Caco-2 (cell line): ENCODE data around the gene GP5. TPM values are rescaled to one million over a fixed set of nuclear protein-coding genes. Genes with fewer than 3 reads are reported as not detected.

Source experiments
- Bru-seq: library from RNA; stranded (reverse); fragments of 400-500 nt; gene quantifications from one replicate; lab custom pipeline; 2021; lab: Mats Ljungman, UMichigan
- BruChase-seq, 2 experiments: library from RNA; stranded (reverse); fragments of 400-500 nt; gene quantifications; one replicate each; lab custom pipeline; 2021; lab: Mats Ljungman, UMichigan
- BruUV-seq: library from RNA; stranded (reverse); fragments of 400-500 nt; replicated peaks from 2 replicates; lab custom pipeline; 2021; lab: Mats Ljungman, UMichigan
- CTCF ChIA-PET: fragments of 300-600 bp; sonication (Branson Sonifier 250); formaldehyde crosslinking; loops from one replicate; lab custom pipeline; 2022; ENCODE audit warnings: antibody characterized with exemption; lab: Charles Lee
- POLR2A ChIA-PET: fragments of 300-600 bp; sonication (Branson Sonifier 250); formaldehyde crosslinking; loops from one replicate; lab custom pipeline; 2022; ENCODE audit warnings: antibody characterized with exemption; lab: Charles Lee
- DNase-seq, 2 experiments: peaks; one replicate each; pipeline versions ENCODE4 v3.0.0 to v3.0.0-alpha.2; 2020 to 2022
- H3K27me3 ChIP-seq: replicated peaks from 2 replicates; pipeline ENCODE4 v1.6.0; 2011; ENCODE audit warnings: low read length; ENCODE audit not compliant: control insufficient read depth, insufficient read depth
- H3K36me3 ChIP-seq: 2 replicates; pipeline ENCODE4 v1.5.1; 2011; ENCODE audit warnings: low read length; ENCODE audit not compliant: control insufficient read depth, insufficient read depth
- H3K4me1 ChIP-seq: fragments of 250-450 bp; sonication (Bioruptor Pico); 2 replicates; pipeline ENCODE4 v1.5.1; 2020; ENCODE audit warnings: mild to moderate bottlenecking
- H3K4me3 ChIP-seq: 2 replicates; pipeline ENCODE4 v1.5.1; 2011; ENCODE audit warnings: low read depth, mild to moderate bottlenecking, control low read depth, low read length
- H3K9me3 ChIP-seq: fragments of 250-450 bp; sonication (Bioruptor Pico); 2 replicates; pipeline ENCODE4 v1.5.1; 2020; ENCODE audit warnings: mild to moderate bottlenecking, moderate library complexity
- H3K27ac Mint-ChIP-seq: one replicate; pipeline ENCODE4 v1.8.0; 2022; ENCODE audit warnings: mixed read lengths; ENCODE audit not compliant: unreplicated experiment
- H3K27me3 Mint-ChIP-seq: one replicate; pipeline ENCODE4 v1.8.0; 2022; ENCODE audit warnings: mixed read lengths; ENCODE audit not compliant: insufficient read depth, unreplicated experiment
- H3K36me3 Mint-ChIP-seq: one replicate; pipeline ENCODE4 v1.8.0; 2022; ENCODE audit warnings: mild to moderate bottlenecking, mixed read lengths; ENCODE audit not compliant: insufficient read depth, unreplicated experiment
- H3K4me1 Mint-ChIP-seq: one replicate; pipeline ENCODE4 v1.8.0; 2022; ENCODE audit warnings: low read depth, mixed read lengths; ENCODE audit not compliant: unreplicated experiment
- H3K4me3 Mint-ChIP-seq: one replicate; pipeline ENCODE4 v1.8.0; 2022; ENCODE audit warnings: mild to moderate bottlenecking, moderate library complexity, mixed read lengths; ENCODE audit not compliant: unreplicated experiment
- H3K9me3 Mint-ChIP-seq: one replicate; pipeline ENCODE4 v1.8.0; 2022; ENCODE audit warnings: mixed read lengths; ENCODE audit not compliant: unreplicated experiment
- intact Hi-C: fragments of 100-400 bp; cut with micrococcal nuclease; formaldehyde crosslinking; loops from one replicate; pipeline ENCODE4 v1.10.0; 2022; ENCODE audit not compliant: unreplicated experiment
- long read RNA-seq: library from polyadenylated mRNA; stranded (forward); transcript quantifications from one replicate; pipeline ENCODE4 v2.0.0, GENCODE V29; 2022
- total RNA-seq: library from RNA; stranded (reverse); gene quantifications from 2 replicates; pipeline ENCODE4 v1.2.3, GENCODE V29; 2022
- TF ChIP-seq, protein P1 (sequence below), 2 experiments: fragments of 200-600 bp in 1 of 2; IDR thresholded peaks; 1 replicate in 1 of 2; 2 replicates in 1 of 2; pipeline versions ENCODE4 v1.5.1 to v1.8.0; 2011 to 2022; ENCODE audit warnings: antibody characterized with exemption in 1 of 2, control low read depth in 1 of 2, inconsistent platforms in 1 of 2, low read depth in 1 of 2, low read length in 1 of 2, mild to moderate bottlenecking in 1 of 2, moderate library complexity in 1 of 2; ENCODE audit not compliant: insufficient read depth in 1 of 2, severe bottlenecking in 1 of 2, unreplicated experiment in 1 of 2

The GP5 gene, protein sequence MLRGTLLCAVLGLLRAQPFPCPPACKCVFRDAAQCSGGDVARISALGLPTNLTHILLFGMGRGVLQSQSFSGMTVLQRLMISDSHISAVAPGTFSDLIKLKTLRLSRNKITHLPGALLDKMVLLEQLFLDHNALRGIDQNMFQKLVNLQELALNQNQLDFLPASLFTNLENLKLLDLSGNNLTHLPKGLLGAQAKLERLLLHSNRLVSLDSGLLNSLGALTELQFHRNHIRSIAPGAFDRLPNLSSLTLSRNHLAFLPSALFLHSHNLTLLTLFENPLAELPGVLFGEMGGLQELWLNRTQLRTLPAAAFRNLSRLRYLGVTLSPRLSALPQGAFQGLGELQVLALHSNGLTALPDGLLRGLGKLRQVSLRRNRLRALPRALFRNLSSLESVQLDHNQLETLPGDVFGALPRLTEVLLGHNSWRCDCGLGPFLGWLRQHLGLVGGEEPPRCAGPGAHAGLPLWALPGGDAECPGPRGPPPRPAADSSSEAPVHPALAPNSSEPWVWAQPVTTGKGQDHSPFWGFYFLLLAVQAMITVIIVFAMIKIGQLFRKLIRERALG
- total RNA-seq (0.12 and 0.25 TPM in 2 replicates), Bru-seq, nascent RNA (percentile 36 among the genes with signal in this experiment), BruChase-seq, experiment 1, labeled RNA remaining after a 2-hour chase (percentile 26 among the genes with signal in this experiment), BruChase-seq, experiment 2, labeled RNA remaining after a 6-hour chase (percentile 22 among the genes with signal in this experiment)
- long read RNA-seq, result 0 reads

DNA sequence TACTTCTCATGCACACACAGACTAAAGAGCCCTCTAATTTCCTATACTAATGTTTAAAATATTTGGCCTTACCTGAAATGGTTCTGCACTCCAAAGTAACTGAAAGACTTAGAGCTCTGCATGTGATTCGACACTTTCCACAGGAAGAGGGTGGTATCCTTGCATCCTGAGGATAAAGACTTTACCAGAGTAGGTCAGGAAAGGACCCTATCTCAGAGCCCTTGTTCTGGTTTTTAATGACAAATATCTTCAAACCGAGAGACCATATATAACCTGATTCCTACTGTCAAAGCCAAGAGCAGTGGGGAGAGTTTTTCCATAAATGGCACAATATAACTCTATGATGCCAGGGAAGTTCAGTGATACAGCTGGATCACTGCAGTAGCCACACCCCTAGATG, at the start of gene GP5:
Gene GP5 (minus strand): TSS at position 101 of the 400 bp plus-strand sequence. CDS start 984 bp downstream, outside the sequence.
- Mint-ChIP-seq H3K9me3 (no peaks in the 10 kb centered on the region), H3K27me3 (no peaks in the 10 kb centered on the region), H3K36me3 (peaks cover 15% of the 10 kb centered on the region), H3K4me1 (peaks cover 7% of the 10 kb centered on the region), H3K27ac (no peak within 1 kb of the TSS), H3K4me3 (no peak within 1 kb of the TSS)
- no TSS peak for BruUV-seq
- TF ChIP-seq, protein P1, sequence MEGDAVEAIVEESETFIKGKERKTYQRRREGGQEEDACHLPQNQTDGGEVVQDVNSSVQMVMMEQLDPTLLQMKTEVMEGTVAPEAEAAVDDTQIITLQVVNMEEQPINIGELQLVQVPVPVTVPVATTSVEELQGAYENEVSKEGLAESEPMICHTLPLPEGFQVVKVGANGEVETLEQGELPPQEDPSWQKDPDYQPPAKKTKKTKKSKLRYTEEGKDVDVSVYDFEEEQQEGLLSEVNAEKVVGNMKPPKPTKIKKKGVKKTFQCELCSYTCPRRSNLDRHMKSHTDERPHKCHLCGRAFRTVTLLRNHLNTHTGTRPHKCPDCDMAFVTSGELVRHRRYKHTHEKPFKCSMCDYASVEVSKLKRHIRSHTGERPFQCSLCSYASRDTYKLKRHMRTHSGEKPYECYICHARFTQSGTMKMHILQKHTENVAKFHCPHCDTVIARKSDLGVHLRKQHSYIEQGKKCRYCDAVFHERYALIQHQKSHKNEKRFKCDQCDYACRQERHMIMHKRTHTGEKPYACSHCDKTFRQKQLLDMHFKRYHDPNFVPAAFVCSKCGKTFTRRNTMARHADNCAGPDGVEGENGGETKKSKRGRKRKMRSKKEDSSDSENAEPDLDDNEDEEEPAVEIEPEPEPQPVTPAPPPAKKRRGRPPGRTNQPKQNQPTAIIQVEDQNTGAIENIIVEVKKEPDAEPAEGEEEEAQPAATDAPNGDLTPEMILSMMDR (IDR thresholded peaks at IDR 0.05; ENCODE audit: insufficient read depth in 1 of 2, low read depth in 1 of 2, low read length in 1 of 2, severe bottlenecking in 1 of 2, unreplicated experiment in 1 of 2), result no peak
- ChIA-PET CTCF (no interaction called here), POLR2A (interaction anchor here (0.6 kb wide), 1 partner anchor 12 kb away, joined by 9 read pairs; no protein-coding TSS in a partner anchor)
- intact Hi-C loops, result no loop called here
- H3K9me3 ChIP-seq, result no peaks in the 10 kb centered on the region
- H3K36me3 ChIP-seq, result no peaks in the 10 kb centered on the region
- H3K4me1 ChIP-seq, result peaks cover 17% of the 10 kb centered on the region
- H3K27me3 ChIP-seq, result no peaks in the 10 kb centered on the region
- no peak within 1 kb of the TSS for H3K4me3 ChIP-seq
- DNase-seq, result no peak

GRCh38 chr3:194447657-194448056, 48.6 kb upstream of the GP5 start:
- Histone ChIP-seq H3K4me3 (no peak overlapping the region), H3K27me3 (no peaks in the 10 kb centered on the region), H3K36me3 (peaks cover 4% of the 10 kb centered on the region; the same call in 1 of the 2 replicates), H3K4me1 (peaks cover 36% of the 10 kb centered on the region), H3K9me3 (no peaks in the 10 kb centered on the region)
- TF ChIP-seq, protein P1 (IDR thresholded peaks at IDR 0.05; ENCODE audit: insufficient read depth in 1 of 2, low read depth in 1 of 2, low read length in 1 of 2, severe bottlenecking in 1 of 2, unreplicated experiment in 1 of 2), result no peak
- H3K27me3 Mint-ChIP-seq, result no peaks in the 10 kb centered on the region
- H3K4me1 Mint-ChIP-seq, result peaks cover 51% of the 10 kb centered on the region
- H3K4me3 Mint-ChIP-seq, result peak overlapping the region; percentile 27
- POLR2A ChIA-PET, result no interaction called here
- CTCF ChIA-PET, result interaction anchor here (0.7 to 1.6 kb wide), 2 partner anchors 114 to 1067 kb away, joined by 3 to 4 read pairs; no protein-coding TSS in a partner anchor
- intact Hi-C loops, result no loop called here
- H3K27ac Mint-ChIP-seq, result peak overlapping the region; percentile 61
- H3K36me3 Mint-ChIP-seq, result peaks cover 97% of the 10 kb centered on the region
- DNase-seq, result no peak
- no TSS peak for BruUV-seq
- H3K9me3 Mint-ChIP-seq, result no peaks in the 10 kb centered on the region

DNA sequence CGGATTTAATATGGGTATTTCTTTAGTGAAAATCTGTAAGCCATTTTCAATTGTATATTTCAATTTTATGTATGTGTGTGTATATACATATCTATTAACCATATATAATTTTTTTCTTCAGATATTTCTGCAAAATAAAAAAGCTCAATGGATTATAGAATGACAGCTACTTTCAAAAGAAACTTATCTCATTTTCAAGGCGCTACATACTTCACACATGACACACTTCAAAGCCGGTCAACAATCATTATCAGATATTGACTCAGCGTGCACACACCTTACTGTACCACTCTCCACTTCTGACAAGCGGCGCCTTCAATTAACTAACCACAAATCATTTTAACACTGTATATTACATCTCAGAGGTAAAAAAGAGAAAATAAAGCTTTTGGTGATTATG, 48.1 kb upstream of the GP5 start:
- BruUV-seq, result no TSS peak
- peak; percentile 59 to 61 for DNase-seq
- Histone ChIP-seq H3K36me3 (peaks cover 4% of the 10 kb centered on the region; the same call in 1 of the 2 replicates), H3K4me3 (no peak overlapping the region), H3K9me3 (no peaks in the 10 kb centered on the region), H3K4me1 (peaks cover 36% of the 10 kb centered on the region), H3K27me3 (no peaks in the 10 kb centered on the region)
- ChIA-PET CTCF (interaction anchor here (0.5 to 1.6 kb wide), 4 partner anchors 25 to 1067 kb away, joined by 3 to 5 read pairs (median 4); no protein-coding TSS in a partner anchor), POLR2A (interaction anchor here (1.0 kb wide), 1 partner anchor 89 kb away, joined by 3 read pairs; no protein-coding TSS in a partner anchor)
- no peaks in the 10 kb centered on the region for H3K27me3 Mint-ChIP-seq
- H3K27ac Mint-ChIP-seq, result peak overlapping the region; percentile 61
- intact Hi-C loops, result no loop called here
- H3K4me1 Mint-ChIP-seq, result peaks cover 47% of the 10 kb centered on the region
- TF ChIP-seq, protein P1 (IDR thresholded peaks at IDR 0.05; ENCODE audit: insufficient read depth in 1 of 2, low read depth in 1 of 2, low read length in 1 of 2, severe bottlenecking in 1 of 2, unreplicated experiment in 1 of 2), result no peak
- peak overlapping the region; percentile 27 for H3K4me3 Mint-ChIP-seq
- H3K9me3 Mint-ChIP-seq, result no peaks in the 10 kb centered on the region
- peaks cover 97% of the 10 kb centered on the region for H3K36me3 Mint-ChIP-seq
